Transverse colon (tissue), 4 donors: Measurements from ENCODE around the gene DNAJC11. TPM values are rescaled to one million over a fixed set of nuclear protein-coding genes. Genes with fewer than 3 reads are reported as not detected.

Experiments
- DNase-seq: peaks from one replicate; pipeline ENCODE4 v3.0.0-alpha.2; 2019
- H3K27ac ChIP-seq, 4 donors: fragments of 200-600 bp; sonication (generic); 2 replicates each; pipeline ENCODE4 v1.5.1; 2016 to 2018; ENCODE audit warnings: inconsistent platforms in 4 of 4
- H3K27me3 ChIP-seq: fragments of 200-600 bp; sonication (generic); 2 replicates; pipeline ENCODE4 v1.5.1; 2017; ENCODE audit warnings: inconsistent platforms
- H3K36me3 ChIP-seq, 4 donors: fragments of 200-600 bp; sonication (generic); 2 replicates each; pipeline ENCODE4 v1.5.1; 2017 to 2019; ENCODE audit warnings: inconsistent platforms in 4 of 4
- H3K4me1 ChIP-seq, 4 donors: fragments of 200-600 bp; sonication (generic); 2 replicates each; pipeline ENCODE4 v1.5.1; 2017 to 2020; ENCODE audit warnings: inconsistent platforms in 4 of 4
- H3K4me3 ChIP-seq, 4 donors: fragments of 200-600 bp; sonication (generic); 1 replicate in 1 of 4; 2 replicates in 3 of 4; pipeline versions ENCODE4 v1.5.1 to v1.6.1; 2017 to 2019; ENCODE audit warnings: inconsistent platforms in 4 of 4
- H3K9me3 ChIP-seq, 2 donors: fragments of 200-600 bp; sonication (generic); 2 replicates each; pipeline ENCODE4 v1.5.1; 2017 to 2019; ENCODE audit warnings: inconsistent platforms in 2 of 2
- CTCF ChIP-seq, 5 experiments: fragments of 200-600 bp in 3 of 5; fragments of 450-650 bp in 2 of 5; sonication (generic) in 3 of 5; IDR thresholded peaks; 1 replicate in 2 of 5; 2 replicates in 3 of 5; pipeline ENCODE4 v1.5.1; 2016 to 2017; ENCODE audit warnings: antibody characterized with exemption in 5 of 5, inconsistent platforms in 3 of 5, mild to moderate bottlenecking in 2 of 5, moderate library complexity in 1 of 5
- EP300 ChIP-seq: sonication (generic); formaldehyde crosslinking; IDR thresholded peaks from one replicate; pipeline ENCODE4 v1.6.1; 2017; ENCODE audit warnings: antibody characterized with exemption, low read depth
- POLR2A ChIP-seq: fragments of 450-650 bp; IDR thresholded peaks from one replicate; pipeline ENCODE4 v1.6.1; 2016; ENCODE audit warnings: antibody characterized with exemption, mild to moderate bottlenecking, moderate library complexity
- POLR2AphosphoS5 ChIP-seq, 3 donors: sonication (generic); formaldehyde crosslinking; IDR thresholded peaks; one replicate each; pipeline ENCODE4 v1.6.1; 2016; ENCODE audit warnings: antibody characterized with exemption in 3 of 3
- WGBS, 2 donors: methylation state at CpG; one replicate each; pipeline ENCODE4 v1.1.5; 2018; ENCODE audit warnings: low coverage in 1 of 2; 5-methylcytosine and 5-hydroxymethylcytosine counted together
- in situ Hi-C, 4 donors: fragments of 200-750 bp; cut with MboI; loops; one replicate each; pipeline versions ENCODE4 v1.15.0 to v1.15.1; 2017; ENCODE audit warnings: low sequenced_read_pairs in 3 of 4, low pct_ligation_motif_present in 1 of 4, low pct_unique_long_range_greater_than_20kb in 1 of 4
- intact Hi-C: fragments of 100-400 bp; cut with DNase I; formaldehyde crosslinking; loops from one replicate; pipeline ENCODE4 v1.15.1; 2023; ENCODE audit warnings: low total_unique reads
- total RNA-seq, 4 donors: library from RNA; depleted of rRNA; stranded (reverse); fragments of >200 nt; gene quantifications; one replicate each; pipeline ENCODE4 v1.1.0, GENCODE V29; 2016

Gene DNAJC11
- total RNA-seq, 4 donors from 2014 or later = 62.1 to 80.0 (median 70.9) TPM

DNA sequence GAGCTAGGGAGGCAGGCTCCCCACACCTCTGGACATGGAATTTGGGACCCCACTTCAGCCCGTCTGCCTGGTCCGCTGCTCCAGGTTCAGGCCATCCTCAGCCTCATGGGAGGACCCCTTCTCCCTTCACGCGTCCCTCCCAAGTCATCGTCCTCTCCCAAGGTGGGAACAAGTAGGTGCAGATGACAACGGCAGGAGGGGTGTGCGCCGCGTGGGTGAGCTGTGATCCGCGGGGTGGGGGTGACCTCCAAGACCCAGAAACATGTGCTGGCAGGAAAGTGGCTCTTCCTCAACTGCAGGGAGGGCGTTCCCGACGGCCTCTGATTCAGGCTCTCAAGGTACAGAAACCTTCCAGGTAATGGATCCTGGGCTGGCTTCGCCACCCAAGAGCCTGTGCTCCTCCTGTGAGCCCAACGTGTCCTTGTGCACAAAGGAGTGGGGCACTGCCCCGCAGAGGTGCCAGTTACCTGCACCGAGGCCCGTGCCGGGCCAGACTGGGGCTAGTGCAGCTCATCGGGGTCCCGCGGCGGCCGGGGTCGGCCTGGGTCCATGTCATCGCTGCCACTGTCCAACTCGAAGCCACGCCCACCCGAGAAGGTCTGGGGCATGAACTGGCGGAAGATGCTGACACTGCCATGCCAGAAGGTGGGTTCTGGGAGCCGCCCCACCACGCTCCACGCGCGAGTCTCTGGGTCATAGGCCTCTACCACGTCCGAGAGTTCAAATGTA is 108.6 kb downstream of the DNAJC11 start:
- TF ChIP-seq EP300 = no peak
- TF ChIP-seq POLR2AphosphoS5 (IDR thresholded peaks at IDR 0.05) = no peak
- TF ChIP-seq CTCF (IDR thresholded peaks at IDR 0.05) = no peak
- TF ChIP-seq POLR2A = no peak
- Histone ChIP-seq H3K27me3 (no peaks in the 10 kb centered on the region), H3K9me3 (no peaks in the 10 kb centered on the region), H3K4me1 (peaks cover 8 to 38% (median 27%) of the 10 kb centered on the region in 4 donors), H3K4me3 (no peak overlapping the region), H3K36me3 (peaks cover 0 to 46% (median 17%) of the 10 kb centered on the region in 4 donors), H3K27ac (no peak overlapping the region)
- intact Hi-C loops = no loop called here
- no peak for DNase-seq
- in situ Hi-C loops = no loop called here
- WGBS, 2 donors = 94% methylated on average over 37 of the region's 38 CpGs; no CpG with 5 or more reads in 1 of the 2 donors

DNA sequence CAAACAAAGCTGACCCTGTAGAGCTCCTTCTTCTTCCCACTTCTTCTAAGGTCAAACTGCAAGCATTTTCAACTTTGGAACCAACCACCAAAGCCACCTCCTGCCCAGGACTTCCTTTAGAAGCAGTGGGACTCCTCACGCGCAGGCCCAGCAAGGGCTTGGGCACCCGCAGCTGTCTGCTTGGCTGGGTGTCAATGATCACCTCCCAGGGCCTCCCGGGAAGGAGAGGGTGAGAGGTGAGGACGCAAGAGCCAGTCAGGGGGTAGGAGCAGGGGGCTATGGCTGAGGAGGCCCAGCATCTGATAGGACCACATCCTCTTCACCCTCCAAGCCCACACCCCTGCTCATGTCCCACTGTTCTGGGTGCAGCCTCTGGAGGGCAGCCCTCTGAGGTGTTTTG is 109.2 kb downstream of the DNAJC11 start:
- WGBS, 2 donors = 60% methylated on average over 4 of the region's 5 CpGs; no CpG with 5 or more reads in 1 of the 2 donors
- H3K27ac ChIP-seq = no peak overlapping the region
- peaks cover 8 to 37% (median 26%) of the 10 kb centered on the region in 4 donors for H3K4me1 ChIP-seq
- DNase-seq = no peak
- peaks cover 0 to 42% (median 15%) of the 10 kb centered on the region in 4 donors for H3K36me3 ChIP-seq
- intact Hi-C loops (no loop called here), in situ Hi-C loops (no loop called here)
- TF ChIP-seq CTCF (IDR thresholded peaks at IDR 0.05) (no peak), POLR2AphosphoS5 (IDR thresholded peaks at IDR 0.05) (no peak), EP300 (no peak), POLR2A (no peak)
- H3K9me3 ChIP-seq = no peaks in the 10 kb centered on the region
- H3K27me3 ChIP-seq = no peaks in the 10 kb centered on the region
- H3K4me3 ChIP-seq = no peak overlapping the region

DNA sequence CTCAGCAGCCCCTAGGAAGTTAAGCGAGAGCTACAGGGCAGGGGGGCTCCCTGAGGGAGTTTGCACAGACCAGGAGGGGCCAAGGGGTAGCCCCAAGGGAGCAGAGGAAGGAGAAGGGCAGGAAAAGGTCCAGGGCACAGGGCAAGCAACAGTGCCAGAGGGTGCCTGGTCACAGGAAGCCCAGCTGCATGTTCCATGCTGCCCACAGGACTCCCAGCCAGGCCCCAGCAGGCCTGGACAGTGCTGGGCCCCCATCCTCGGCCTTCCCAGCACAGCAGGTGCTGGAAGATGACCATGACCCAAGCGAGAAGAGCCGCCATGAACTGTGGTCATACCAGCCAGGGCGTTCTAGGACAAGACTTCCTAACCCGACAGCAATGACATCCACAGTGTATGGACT is 110.0 kb downstream of the DNAJC11 start:
- H3K36me3 ChIP-seq = peaks cover 0 to 42% (median 14%) of the 10 kb centered on the region in 4 donors
- in situ Hi-C loops = no loop called here
- H3K27me3 ChIP-seq = no peaks in the 10 kb centered on the region
- intact Hi-C loops = no loop called here
- peaks cover under 1 to 32% (median 21%) of the 10 kb centered on the region in 4 donors for H3K4me1 ChIP-seq
- no peaks in the 10 kb centered on the region for H3K9me3 ChIP-seq
- no peak overlapping the region for H3K4me3 ChIP-seq
- TF ChIP-seq CTCF (IDR thresholded peaks at IDR 0.05) (no peak), EP300 (no peak), POLR2AphosphoS5 (IDR thresholded peaks at IDR 0.05) (no peak), POLR2A (no peak)
- 92% methylated on average over 6 of the region's 6 CpGs; no CpG with 5 or more reads in 1 of the 2 donors for WGBS, 2 donors
- no peak overlapping the region for H3K27ac ChIP-seq
- DNase-seq = no peak

DNA sequence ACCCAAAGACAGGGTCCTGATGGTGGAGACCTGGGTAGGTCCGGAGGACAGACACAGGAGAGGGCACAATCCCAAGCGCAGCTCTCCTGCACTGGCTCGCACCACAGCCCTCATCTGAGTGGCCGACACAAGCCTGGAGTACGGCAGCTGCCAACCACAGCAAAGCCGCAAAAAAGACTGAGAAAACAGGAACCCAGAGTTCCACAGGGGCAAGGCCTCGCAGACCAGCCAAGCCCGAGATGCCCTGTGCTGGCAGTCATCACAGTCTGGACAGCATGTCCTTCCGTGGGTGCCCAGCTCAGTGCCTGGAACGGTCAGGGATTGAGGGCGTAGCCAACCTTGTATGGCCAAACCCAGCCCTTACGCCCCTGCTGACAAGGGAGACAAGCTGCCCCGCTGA is 110.4 kb downstream of the DNAJC11 start:
- Histone ChIP-seq H3K4me3 (no peak overlapping the region), H3K9me3 (no peaks in the 10 kb centered on the region), H3K4me1 (peaks cover 0 to 28% (median 16%) of the 10 kb centered on the region in 4 donors), H3K36me3 (peaks cover 0 to 41% (median 14%) of the 10 kb centered on the region in 4 donors), H3K27me3 (no peaks in the 10 kb centered on the region), H3K27ac (no peak overlapping the region)
- DNase-seq = no peak
- in situ Hi-C loops (no loop called here), intact Hi-C loops (no loop called here)
- 73% methylated on average over 13 of the region's 13 CpGs; no CpG with 5 or more reads in 1 of the 2 donors for WGBS, 2 donors
- no peak for TF ChIP-seq POLR2A
- no peak for TF ChIP-seq CTCF (IDR thresholded peaks at IDR 0.05)
- no peak for TF ChIP-seq EP300
- no peak for TF ChIP-seq POLR2AphosphoS5 (IDR thresholded peaks at IDR 0.05)
